T-helper 1 cell (primary cell): ENCODE measurements around the gene LRP10.

Experiments
- DNase-seq, 5 donors: peaks; one replicate each; pipeline ENCODE4 v3.0.0-alpha.2; 2012 to 2020

Gene LRP10

GRCh38 chr14:22919601-22919921 is 48.0 kb downstream of the LRP10 start:
- no peak for DNase-seq

- DNase-seq, result no peak
Measured at GRCh38 chr14:22920697-22921096, 49.2 kb downstream of the LRP10 start.

- DNase-seq, result no peak
Measured at GRCh38 chr14:22922294-22922693, 50.8 kb downstream of the LRP10 start.

DNA sequence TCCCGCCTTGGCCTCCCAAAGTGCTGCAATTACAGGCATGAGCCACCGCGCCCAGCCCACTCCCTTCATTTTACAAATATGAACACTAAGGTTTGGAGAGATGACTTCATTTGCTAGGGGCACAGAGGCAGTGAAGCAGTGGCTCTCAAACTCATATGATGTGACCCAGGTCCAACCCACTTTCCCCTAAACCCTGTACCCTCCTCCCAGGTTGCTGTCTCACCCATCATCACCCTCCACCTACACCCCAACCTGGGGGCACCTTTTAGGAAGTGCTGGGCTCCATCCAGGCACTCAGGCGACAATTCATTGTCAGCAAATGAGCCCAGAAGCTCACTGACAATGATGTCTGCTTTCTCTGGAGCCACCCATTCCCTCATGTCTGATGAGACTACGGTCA is 52.2 kb downstream of the LRP10 start:
- no peak for DNase-seq

GRCh38 chr14:22925513-22925912 is 54.0 kb downstream of the LRP10 start:
- no peak for DNase-seq

- DNase-seq, result no peak
Measured at GRCh38 chr14:22926316-22926715, 54.8 kb downstream of the LRP10 start.

DNA sequence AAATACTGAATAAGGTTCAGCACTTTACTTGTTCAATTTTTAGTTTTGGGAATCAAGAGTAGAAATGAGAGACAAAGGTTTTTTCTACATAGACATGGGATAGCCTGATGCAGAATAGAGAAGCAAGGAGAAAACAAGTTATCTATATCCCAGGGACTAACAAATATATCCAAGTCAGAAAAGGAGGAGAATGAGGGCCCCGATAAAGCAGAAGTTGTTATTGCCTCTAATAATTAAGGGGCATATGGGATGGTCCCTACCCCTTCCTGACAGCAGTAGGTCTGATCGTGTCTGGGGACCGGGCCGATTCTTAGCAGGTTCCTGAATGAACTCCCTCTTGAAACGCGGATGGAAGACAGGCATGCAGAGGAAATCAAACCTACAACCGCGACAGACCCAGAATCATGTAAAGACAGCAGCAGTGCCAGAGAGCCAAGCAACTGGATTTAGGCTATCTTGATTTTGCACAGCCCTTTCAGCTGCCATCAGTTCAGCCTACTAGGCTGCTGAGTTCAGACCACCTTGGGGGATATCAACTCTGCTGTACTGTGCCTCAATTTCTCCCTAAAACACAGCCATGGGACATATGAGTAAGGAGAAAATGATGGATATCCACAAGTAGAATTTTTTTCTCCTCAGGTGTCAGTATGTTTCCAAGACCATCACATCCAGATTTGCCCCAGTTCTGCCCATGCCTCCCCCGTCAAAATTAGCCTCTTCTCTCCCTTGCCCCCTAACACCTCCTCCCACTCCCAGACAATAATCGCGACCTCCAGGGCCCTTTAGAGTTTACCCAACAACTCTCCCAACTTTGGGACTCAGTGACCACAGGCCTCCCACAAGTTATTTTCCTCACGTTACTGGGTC is 56.9 kb downstream of the LRP10 start:
- no peak for DNase-seq

DNA sequence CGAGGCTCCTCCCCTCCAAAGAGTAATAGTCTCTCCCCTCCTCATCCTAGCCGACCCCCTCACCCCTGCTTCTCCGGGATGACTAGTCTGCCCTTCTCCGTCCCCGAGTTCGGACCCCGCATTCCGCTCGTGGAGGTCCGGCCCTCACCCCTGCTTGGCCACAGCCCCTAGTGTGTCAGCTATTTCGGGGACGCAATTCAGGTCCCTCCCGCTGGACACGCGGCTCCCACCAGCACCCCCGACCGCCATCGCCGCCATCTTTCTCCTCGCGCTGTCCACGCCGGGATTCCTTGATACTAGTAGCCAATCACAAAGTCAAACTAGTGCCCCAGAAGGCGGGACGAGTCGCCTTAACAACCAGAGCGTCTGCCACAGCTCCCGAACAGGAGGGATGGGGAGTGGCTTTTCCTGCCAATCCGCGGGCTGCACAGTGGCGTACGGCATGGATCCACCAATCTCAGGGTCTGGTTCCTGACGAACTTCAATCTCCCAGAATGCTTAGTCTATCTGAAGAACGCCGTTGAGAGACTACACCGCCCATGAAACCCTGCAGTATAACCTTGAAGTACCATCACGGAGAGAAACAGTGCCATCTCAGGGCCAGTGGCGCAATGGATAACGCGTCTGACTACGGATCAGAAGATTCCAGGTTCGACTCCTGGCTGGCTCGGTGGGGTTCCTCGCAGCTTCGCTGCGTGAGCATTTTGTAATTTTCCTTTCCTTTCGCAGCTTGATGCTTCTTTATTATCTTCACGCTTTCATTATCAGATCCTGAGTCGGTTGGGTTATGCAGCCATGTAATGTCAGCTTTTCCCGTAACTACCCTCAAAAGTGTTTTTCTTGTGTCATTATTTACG is 57.8 kb downstream of the LRP10 start, which contains the start of gene PRMT5:
Gene PRMT5, minus strand, starts transcription at position 273 of the 857 bp plus-strand sequence. Its CDS starts 15 bp downstream, at position 258.
- peak; percentile 93 to 99 (median 97) for DNase-seq

GRCh38 chr14:22929961-22930364 is 58.4 kb downstream of the LRP10 start:
- DNase-seq, result no peak
